ENCODE results near the gene B4GALNT3. TPM values are rescaled to one million over a fixed set of nuclear protein-coding genes. Genes with fewer than 3 reads are reported as not detected.
"Not testable (repeated sequence)": the region's sequence is repeated elsewhere in the genome, so short reads cannot be mapped to it uniquely, and the experiment has no call there.

Gene B4GALNT3
- total RNA-seq, 1 donor from 2014 or later, result 36.6 TPM

GRCh38 chr12:577994-578747, 118.4 kb downstream of the B4GALNT3 start:
- not testable (repeated sequence) for ATAC-seq; DNase-seq (ENCODE audit: missing footprints)
- intact Hi-C loops (cut with DNase I), result loop anchor here (2.0 to 5.0 kb wide), 3 partner anchors 54 to 235 kb away; no protein-coding TSS in a partner anchor

- ATAC-seq (no peak), DNase-seq (ENCODE audit: missing footprints) (no peak)
- intact Hi-C loops (cut with DNase I), result loop anchor here (5.0 kb wide), 2 partner anchors 53 to 68 kb away; no protein-coding TSS in a partner anchor
Observed at GRCh38 chr12:578748-579419, 119.1 kb downstream of the B4GALNT3 start.

GRCh38 chr12:579420-580110, 119.8 kb downstream of the B4GALNT3 start:
- intact Hi-C loops (cut with DNase I), result loop anchor here (5.0 kb wide), 3 partner anchors 53 to 138 kb away; no protein-coding TSS in a partner anchor
- no peak for DNase-seq (ENCODE audit: missing footprints)
- ATAC-seq, result no peak

DNA sequence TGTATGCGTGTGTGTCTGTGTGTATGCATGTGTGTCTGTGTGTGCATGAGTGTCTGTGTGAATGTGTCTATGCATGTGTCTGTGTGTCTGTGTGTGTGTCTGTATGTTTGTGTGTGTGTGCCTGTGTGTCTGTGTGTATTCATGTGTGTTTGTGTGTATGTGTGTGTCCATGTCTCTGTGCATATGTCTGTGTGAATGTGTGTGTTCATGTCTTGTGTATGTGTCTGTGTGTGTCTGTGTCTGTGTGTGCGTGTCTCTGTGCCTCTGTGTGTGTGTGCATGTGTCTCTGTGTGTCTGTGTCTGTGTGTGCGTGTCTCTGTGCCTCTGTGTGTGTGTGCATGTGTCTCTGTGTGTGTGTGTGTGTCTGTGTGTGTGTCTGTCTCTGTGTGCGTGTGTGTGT, 121.1 kb downstream of the B4GALNT3 start:
- ATAC-seq, result no peak
- no peak for DNase-seq (ENCODE audit: missing footprints)
- intact Hi-C loops (cut with DNase I), result loop anchor here (5.0 kb wide), 1 partner anchor 136 kb away; no protein-coding TSS in a partner anchor

DNA sequence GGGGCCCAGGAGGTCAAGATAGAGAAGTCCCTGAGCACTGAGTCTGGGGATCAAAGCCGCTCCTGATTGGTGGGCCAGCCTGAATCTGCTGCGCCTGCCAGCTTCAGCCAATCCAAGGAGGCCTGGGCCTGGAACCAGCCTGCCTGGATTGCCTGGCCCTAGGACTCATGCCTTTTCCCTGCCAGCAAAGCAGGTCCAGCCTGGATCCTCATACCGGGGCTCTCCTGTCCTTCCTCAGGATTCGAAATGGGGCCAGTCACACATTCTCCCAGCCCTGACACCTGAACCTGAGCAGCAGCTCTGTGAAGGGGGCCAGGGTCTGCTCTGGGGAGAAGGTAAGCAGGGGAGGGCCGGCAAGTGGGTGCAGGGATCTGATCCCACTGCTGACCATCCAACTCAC, 121.6 kb downstream of the B4GALNT3 start:
- peak; percentile 47 for ATAC-seq
- no peak for DNase-seq (ENCODE audit: missing footprints)
- intact Hi-C loops (cut with DNase I), result loop anchor here (5.0 kb wide), 1 partner anchor 136 kb away; no protein-coding TSS in a partner anchor

- intact Hi-C loops (cut with DNase I), result loop anchor here (5.0 kb wide), 1 partner anchor 136 kb away; no protein-coding TSS in a partner anchor
- DNase-seq (ENCODE audit: missing footprints), result no peak
- no peak for ATAC-seq
Observed at GRCh38 chr12:581746-582145, 122.0 kb downstream of the B4GALNT3 start.

DNA sequence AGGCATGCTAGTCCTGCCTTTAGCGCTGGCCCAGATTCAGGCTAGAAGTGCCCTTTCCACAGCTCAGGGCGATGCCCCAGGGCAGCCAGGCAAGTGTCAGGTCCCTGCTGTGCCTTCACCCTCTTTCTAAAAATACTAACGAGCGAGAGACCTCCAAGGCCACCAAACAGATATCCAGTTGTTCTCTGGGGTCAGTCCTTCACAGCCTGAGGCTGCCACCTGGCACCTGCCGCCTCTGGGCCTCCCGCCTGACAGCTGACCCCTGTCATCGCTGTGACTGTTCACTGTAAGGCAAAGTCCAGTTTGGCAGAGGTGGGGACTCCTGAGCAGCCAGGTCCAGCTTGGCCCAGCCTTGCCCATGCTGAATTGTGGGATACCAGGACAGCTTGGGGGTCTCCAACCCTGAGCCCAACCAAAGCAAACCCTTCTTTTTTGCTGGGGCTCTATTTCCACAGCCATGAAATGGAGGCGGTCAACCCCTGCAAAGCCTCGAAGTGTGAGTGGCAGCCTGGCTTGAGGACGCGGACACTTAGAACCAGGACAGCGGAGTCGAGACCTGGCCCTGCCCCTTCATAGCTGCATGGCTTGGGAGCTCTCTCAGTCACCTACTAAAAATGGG, 123.6 kb downstream of the B4GALNT3 start:
- DNase-seq (ENCODE audit: missing footprints), result peak; percentile 74
- intact Hi-C loops (cut with DNase I), result loop anchor here (1.0 to 5.0 kb wide), 2 partner anchors 8 to 134 kb away; no protein-coding TSS in a partner anchor
- peak; percentile 94 for ATAC-seq

DNA sequence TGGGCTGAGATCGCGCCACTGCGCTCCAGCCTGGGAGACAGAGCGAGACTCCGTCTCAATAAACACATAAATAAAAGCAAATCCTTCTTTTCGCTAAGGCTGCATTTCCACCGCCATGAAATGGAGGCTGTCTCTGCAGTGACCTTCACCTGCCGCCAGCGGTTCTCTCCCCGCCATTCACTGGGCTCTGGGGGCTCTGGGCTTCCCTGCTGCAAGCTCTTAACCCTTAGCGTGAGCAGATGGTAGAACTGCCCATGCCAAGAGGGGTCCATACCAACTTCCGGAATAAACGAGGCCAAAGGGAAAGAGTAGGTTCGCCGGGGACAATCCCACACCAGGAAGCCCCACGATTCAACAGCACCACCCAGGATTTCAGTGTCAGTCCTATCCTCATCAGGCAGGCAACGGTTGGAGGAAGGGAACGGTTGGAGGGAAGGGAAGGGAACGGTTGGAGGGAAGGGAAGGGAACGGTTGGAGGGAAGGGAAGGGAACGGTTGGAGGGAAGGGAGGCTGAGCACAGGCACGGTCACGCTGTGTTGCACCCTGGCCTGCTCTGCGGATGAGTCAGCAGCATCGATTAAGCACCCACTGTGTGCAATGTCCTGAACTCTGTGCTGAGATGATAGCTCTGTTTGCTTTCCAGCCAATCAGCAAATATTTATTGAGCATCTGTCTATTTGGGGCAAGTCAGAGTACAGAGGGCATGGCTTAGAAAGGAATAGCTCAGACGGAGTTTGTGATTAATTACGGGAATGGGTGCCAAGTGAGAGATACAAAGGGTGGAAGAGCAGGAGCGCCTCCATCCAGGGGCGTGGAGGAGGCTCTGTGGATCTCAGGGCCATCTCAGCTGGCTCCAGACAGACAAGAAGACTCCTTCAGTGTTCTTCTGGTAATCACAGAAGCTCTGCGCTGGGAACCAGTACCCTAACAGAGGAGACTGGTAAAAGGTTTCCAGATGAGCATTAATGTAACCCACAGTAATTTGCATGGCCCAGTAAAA, 125.6 kb downstream of the B4GALNT3 start:
- intact Hi-C loops (cut with DNase I), result no loop called here
- DNase-seq (ENCODE audit: missing footprints), result no peak
- no peak for ATAC-seq

GRCh38 chr12:586318-587071, 126.8 kb downstream of the B4GALNT3 start:
- no peak for ATAC-seq
- intact Hi-C loops (cut with DNase I), result no loop called here
- no peak for DNase-seq (ENCODE audit: missing footprints)

- no peak for DNase-seq (ENCODE audit: missing footprints)
- ATAC-seq, result no peak
- intact Hi-C loops (cut with DNase I), result no loop called here
Observed at GRCh38 chr12:587132-588023, 127.6 kb downstream of the B4GALNT3 start.

DNA sequence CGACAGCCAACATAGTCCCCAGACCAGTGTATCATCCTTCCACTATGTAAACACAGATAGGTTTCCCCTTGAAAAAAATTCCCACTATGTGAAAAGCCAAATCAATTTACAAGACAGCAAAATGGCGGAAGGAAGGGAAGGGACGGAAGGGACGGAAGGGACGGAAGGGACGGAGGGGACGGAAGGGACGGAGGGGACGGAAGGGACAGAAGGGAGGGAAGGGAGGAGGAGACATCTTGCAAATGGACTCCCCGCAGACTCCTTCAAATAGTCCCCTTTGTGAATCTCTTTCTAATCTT, 128.2 kb downstream of the B4GALNT3 start:
- no peak for ATAC-seq
- DNase-seq (ENCODE audit: missing footprints), result no peak
- intact Hi-C loops (cut with DNase I), result no loop called here

DNA sequence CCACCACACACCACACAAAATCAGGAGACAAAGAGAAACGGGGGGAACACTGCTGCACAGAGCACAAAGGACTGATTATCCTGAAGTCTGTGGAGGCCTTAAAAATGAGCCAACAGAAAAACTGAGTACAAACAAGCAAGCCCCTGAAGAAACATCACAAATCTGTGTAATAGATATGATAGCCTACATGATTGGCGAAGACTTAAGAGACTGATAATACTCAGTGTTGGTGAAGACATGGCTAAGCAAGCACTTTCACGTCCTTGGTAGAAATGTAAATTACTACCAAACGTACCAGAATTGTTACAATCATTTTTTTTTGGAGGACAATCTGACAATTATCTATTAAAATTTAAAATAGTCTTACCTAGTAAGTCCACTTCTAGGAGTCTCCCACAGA, 128.9 kb downstream of the B4GALNT3 start:
- no peak for DNase-seq (ENCODE audit: missing footprints)
- intact Hi-C loops (cut with DNase I), result no loop called here
- ATAC-seq, result no peak

DNA sequence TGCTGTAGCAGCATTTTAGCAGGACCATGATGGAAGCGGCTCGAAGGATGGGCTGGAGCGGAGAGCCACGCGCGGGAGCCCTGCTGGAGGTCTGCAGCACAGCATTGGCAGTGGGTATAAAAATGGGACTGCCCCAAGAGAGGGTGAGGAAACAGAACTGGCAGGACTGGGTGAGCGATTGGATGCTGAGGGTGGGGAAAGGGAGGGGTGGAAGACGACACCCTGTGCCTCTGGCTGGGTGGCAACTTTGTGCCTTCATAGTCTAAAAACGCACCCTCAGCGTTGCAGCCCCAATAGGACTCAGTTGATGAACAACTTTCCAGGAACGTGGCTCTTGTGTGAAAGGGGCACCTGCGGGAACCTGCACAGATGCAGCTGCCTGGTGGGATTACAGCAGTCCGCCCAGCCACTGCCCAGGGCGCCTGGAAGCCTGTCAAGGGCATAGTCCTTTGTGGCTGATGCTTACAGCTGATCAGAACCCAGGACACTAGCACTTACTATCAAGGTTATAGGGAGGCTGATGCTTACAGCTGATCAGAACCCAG, 130.5 kb downstream of the B4GALNT3 start:
- ATAC-seq (peak; percentile 41), DNase-seq (ENCODE audit: missing footprints) (no peak)
- intact Hi-C loops (cut with DNase I), result loop anchor here (2.0 kb wide), 3 partner anchors 17 to 33 kb away; no protein-coding TSS in a partner anchor

GRCh38 chr12:591167-592023, 131.7 kb downstream of the B4GALNT3 start:
- ATAC-seq, result peak; percentile 92
- intact Hi-C loops (cut with DNase I), result loop anchor here (1.0 to 2.0 kb wide), 4 partner anchors 8 to 31 kb away; no protein-coding TSS in a partner anchor

GRCh38 chr12:592024-592505, 132.3 kb downstream of the B4GALNT3 start:
- intact Hi-C loops (cut with DNase I), result no loop called here
- peak; percentile 3 for ATAC-seq
- DNase-seq (ENCODE audit: missing footprints), result no peak

More at GRCh38 chr12:591167-592023, 131.7 kb downstream of the B4GALNT3 start:
- DNase-seq (ENCODE audit: missing footprints), result peak; percentile 90

Measured in Right ventricle myocardium inferior (tissue), 1 donor.